ENCODE measurements around the gene SYCE3. TPM values are rescaled to one million over a fixed set of nuclear protein-coding genes. Genes with fewer than 3 reads are reported as not detected.
"Not testable (repeated sequence)": the region's sequence is repeated elsewhere in the genome, so short reads cannot be mapped to it uniquely, and the experiment has no call there.

SYCE3 gene
- total RNA-seq, 2 experiments from 2014 or later: not detected

DNA sequence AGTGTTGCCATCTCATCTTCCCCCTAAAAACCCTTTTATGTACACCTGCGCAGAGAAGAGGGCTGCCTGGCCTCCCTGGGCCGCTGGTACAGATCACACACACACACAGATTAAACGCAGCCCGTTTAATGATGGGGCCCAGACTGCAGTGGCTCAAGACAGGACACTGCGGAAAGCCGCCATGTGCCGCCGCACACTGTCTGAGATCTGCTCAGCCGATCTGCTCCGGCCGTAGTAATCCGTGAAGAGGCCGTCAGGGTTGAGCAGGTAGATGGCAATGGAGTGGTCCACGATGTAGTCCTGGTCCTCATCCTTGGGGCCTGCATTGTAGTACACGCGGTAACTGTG lies 39.3 kb downstream of the SYCE3 start:
- ATAC-seq (no peak), DNase-seq (no peak)
- Mint-ChIP-seq H3K9me3 (ENCODE audit: insufficient read depth) (no peaks in the 10 kb centered on the region), H3K27me3 (ENCODE audit: low read depth) (no peaks in the 10 kb centered on the region), H3K27ac (peak overlapping the region; percentile 68), H3K36me3 (ENCODE audit: low read depth) (peaks cover 46% of the 10 kb centered on the region), H3K4me1 (ENCODE audit: low read depth) (peaks cover 36% of the 10 kb centered on the region), H3K4me3 (peak overlapping the region; percentile 97)
- CTCF ChIA-PET: interaction anchor here (3.1 to 6.2 kb wide), 3 partner anchors 15 to 97 kb away, joined by 40 to 77 read pairs (median 55); partner anchors contain the start of genes LMF2, NCAPH2 and SYCE3
- POLR2A ChIA-PET: interaction anchor here (1.5 to 3.3 kb wide), 3 partner anchors 15 to 51 kb away, joined by 3 to 82 read pairs (median 6); partner anchors contain the start of genes LMF2 and NCAPH2

DNA sequence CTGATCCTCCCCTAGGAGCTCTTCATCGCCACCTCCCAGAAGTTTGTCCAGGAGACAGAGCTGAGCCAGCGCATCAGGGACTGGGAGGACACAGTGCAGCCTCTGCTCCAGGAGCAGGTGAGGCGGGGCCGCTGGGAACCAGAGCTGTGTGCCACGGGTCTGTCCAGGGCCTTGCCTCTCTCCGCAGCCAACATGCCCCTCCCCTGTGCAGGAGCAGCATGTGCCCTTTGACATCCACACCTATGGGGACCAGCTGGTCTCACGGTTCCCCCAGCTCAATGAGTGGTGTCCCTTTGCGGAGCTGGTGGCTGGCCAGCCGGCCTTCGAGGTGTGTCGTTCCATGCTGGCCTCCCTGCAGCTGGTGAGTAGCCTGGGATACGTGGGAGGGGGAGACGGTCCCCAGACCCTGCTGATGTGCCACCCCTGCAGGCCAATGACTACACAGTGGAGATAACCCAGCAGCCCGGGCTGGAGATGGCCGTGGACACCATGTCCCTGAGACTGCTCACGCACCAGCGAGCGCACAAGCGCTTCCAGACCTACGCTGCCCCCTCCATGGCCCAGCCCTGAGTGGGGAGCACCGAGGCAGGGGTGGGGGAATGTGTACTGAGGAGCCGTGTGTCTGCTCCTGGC lies 39.8 kb downstream of the SYCE3 start:
- Mint-ChIP-seq H3K4me1 (ENCODE audit: low read depth) (peaks cover 30% of the 10 kb centered on the region), H3K27ac (peak overlapping the region; percentile 68), H3K27me3 (ENCODE audit: low read depth) (no peaks in the 10 kb centered on the region), H3K4me3 (peak overlapping the region; percentile 36), H3K9me3 (ENCODE audit: insufficient read depth) (no peaks in the 10 kb centered on the region), H3K36me3 (ENCODE audit: low read depth) (peaks cover 45% of the 10 kb centered on the region)
- POLR2A ChIA-PET: interaction anchor here (0.7 to 1.7 kb wide), 5 partner anchors 13 to 98 kb away, joined by 3 to 14 read pairs (median 4); partner anchors contain the start of genes LMF2 and NCAPH2
- ATAC-seq: no peak
- DNase-seq: no peak
- CTCF ChIA-PET: interaction anchor here (1.3 to 6.2 kb wide), 2 partner anchors 14 to 40 kb away, joined by 4 to 55 read pairs; partner anchors contain the start of genes LMF2, NCAPH2 and SYCE3

DNA sequence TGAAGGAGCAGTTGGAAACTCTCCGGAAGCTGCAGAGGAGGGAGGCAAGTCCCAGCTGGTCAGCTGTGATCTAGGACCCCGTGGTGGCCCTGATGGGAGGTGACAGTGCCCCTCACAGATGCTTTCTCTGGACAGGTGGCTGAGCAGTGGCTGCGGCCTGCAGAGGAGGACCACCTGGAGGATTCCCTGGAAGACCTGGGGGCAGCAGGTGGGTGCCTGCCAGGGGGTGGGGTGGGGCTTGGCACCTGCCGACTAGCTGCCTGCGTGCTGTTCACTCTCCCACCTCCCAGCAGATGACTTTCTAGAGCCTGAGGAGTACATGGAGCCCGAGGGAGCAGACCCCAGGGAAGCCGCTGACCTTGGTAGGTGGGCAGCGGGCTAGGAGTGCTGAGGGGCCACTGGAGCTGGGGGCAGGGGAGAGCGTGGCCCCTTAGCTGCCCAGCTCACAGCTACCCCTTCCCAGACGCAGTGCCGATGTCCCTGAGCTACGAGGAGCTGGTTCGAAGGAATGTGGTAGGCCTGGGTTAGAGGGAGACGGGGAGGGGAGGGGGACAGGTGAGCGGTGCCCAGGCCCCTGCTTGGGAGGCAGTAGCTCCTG lies 40.4 kb downstream of the SYCE3 start:
- ATAC-seq (no peak), DNase-seq (no peak)
- CTCF ChIA-PET: interaction anchor here (1.3 kb wide), 1 partner anchor 41 kb away, joined by 4 read pairs; the partner anchor contains the start of gene SYCE3
- H3K27me3 Mint-ChIP-seq (ENCODE audit: low read depth): no peaks in the 10 kb centered on the region
- H3K4me1 Mint-ChIP-seq (ENCODE audit: low read depth): peaks cover 24% of the 10 kb centered on the region
- no peak overlapping the region for H3K27ac Mint-ChIP-seq
- no peaks in the 10 kb centered on the region for H3K9me3 Mint-ChIP-seq (ENCODE audit: insufficient read depth)
- peaks cover 43% of the 10 kb centered on the region for H3K36me3 Mint-ChIP-seq (ENCODE audit: low read depth)
- no peak overlapping the region for H3K4me3 Mint-ChIP-seq
- POLR2A ChIA-PET: interaction anchor here (0.7 to 1.7 kb wide), 5 partner anchors 12 to 99 kb away, joined by 3 to 14 read pairs (median 4); partner anchors contain the start of genes LMF2 and NCAPH2

DNA sequence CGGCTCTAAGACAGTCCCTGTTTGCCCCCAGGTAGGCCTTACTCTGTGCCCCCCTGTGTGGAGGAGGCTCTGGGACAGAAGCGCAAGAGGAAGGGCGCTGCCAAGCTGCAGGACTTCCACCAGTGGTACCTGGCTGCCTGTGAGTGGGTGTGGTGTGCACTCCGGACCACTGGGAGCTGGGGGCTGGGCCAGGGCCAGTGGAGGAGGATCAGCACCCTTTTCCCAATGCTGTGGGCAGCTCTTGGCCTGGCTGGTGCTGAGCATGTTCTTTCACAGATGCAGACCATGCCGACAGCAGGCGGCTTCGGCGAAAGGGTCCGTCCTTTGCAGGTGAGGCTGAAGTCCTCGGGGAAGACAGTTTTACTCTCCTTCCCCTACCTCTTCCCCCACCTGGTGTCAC lies 41.0 kb downstream of the SYCE3 start:
- Mint-ChIP-seq H3K9me3 (ENCODE audit: insufficient read depth) (no peaks in the 10 kb centered on the region), H3K27ac (no peak overlapping the region), H3K4me3 (no peak overlapping the region), H3K4me1 (ENCODE audit: low read depth) (peaks cover 18% of the 10 kb centered on the region), H3K27me3 (ENCODE audit: low read depth) (no peaks in the 10 kb centered on the region), H3K36me3 (ENCODE audit: low read depth) (peaks cover 40% of the 10 kb centered on the region)
- ChIA-PET CTCF (interaction anchor here (1.3 kb wide), 1 partner anchor 41 kb away, joined by 4 read pairs; the partner anchor contains the start of gene SYCE3), POLR2A (interaction anchor here (1.6 to 1.7 kb wide), 2 partner anchors 12 to 13 kb away, joined by 4 to 14 read pairs; partner anchors contain the start of genes LMF2 and NCAPH2)
- DNase-seq (no peak), ATAC-seq (no peak)

DNA sequence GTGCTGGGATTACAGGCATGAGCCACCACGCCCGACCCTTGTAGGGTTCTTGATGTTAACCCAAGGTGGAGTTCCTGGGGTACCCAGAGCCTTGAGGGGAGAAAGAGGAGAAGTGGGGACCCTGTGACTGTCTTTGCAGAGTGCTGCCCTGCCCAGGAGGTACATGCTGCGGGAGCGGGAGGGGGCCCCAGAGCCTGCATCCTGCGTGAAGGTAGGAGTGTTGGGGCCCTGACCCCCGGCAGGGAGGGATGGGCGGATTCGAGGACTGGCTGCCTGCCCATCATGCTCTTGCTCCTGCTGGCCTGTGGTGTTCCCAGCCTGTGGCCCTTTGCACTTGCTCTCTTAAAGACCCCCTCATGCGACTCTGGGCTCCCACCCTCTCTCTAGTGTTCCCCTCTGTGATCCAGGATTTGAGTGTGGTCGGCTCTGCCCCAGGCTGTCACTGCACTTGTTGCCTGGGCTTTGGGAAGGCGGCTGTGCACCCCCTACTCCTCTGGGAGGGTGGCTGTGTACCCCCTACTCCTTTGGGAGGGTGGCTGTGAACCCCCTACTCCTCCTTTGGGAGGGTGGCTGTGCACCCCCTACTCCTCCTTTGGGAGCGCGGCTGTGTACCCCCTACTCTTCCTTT lies 41.8 kb downstream of the SYCE3 start:
- no peak for DNase-seq
- no peaks in the 10 kb centered on the region for H3K27me3 Mint-ChIP-seq (ENCODE audit: low read depth)
- CTCF ChIA-PET: no interaction called here
- POLR2A ChIA-PET: no interaction called here
- ATAC-seq: no peak
- H3K4me3 Mint-ChIP-seq: no peak overlapping the region
- no peaks in the 10 kb centered on the region for H3K9me3 Mint-ChIP-seq (ENCODE audit: insufficient read depth)
- H3K4me1 Mint-ChIP-seq (ENCODE audit: low read depth): peaks cover 18% of the 10 kb centered on the region
- H3K36me3 Mint-ChIP-seq (ENCODE audit: low read depth): peaks cover 47% of the 10 kb centered on the region
- H3K27ac Mint-ChIP-seq: no peak overlapping the region

DNA sequence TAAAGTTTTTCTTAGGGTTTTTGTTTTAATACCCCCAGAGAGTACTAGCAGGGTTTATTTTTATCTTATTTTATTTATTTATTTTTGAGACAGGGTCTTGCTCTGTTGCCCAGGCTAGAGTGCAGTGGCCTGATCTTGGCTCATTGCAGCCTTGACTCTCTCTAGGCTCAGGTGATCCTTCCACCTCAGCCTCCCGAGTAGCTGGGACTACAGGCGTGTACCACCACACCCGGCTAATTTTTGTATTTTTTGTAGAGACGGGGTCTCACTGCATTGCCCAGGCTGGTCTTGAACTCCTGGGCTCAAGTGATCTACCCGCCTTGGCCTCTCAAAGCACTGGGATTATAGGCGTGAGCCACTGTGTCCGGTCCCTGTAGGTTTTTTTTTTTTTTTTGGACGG lies 42.5 kb downstream of the SYCE3 start:
- DNase-seq, CTCF ChIA-PET: not testable (repeated sequence)
- POLR2A ChIA-PET: interaction anchor here (0.6 kb wide), 1 partner anchor 12 kb away, joined by 3 read pairs; the partner anchor contains the start of genes LMF2 and NCAPH2

DNA sequence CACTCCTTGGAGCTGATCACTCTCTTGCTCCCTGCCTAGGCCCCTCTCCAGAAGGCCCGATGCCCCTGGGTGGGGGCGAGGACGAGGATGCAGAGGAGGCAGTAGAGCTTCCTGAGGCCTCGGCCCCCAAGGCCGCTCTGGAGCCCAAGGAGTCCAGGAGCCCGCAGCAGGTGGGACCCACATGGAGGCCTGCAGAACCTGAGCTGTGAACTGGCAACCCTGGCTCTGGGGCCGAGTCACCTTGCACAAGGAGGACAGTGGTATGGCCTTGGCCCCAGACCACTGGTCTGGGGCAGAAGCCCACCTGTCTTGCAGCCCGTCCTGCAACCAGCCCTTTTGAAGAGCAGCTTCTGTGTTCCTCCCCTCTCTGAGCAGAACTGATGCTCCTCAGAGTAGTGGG lies 43.6 kb downstream of the SYCE3 start:
- ATAC-seq (no peak), DNase-seq (no peak)
- Mint-ChIP-seq H3K36me3 (ENCODE audit: low read depth) (peaks cover 51% of the 10 kb centered on the region), H3K4me1 (ENCODE audit: low read depth) (peaks cover 20% of the 10 kb centered on the region), H3K4me3 (no peak overlapping the region), H3K27ac (no peak overlapping the region), H3K9me3 (ENCODE audit: insufficient read depth) (no peaks in the 10 kb centered on the region), H3K27me3 (ENCODE audit: low read depth) (no peaks in the 10 kb centered on the region)
- ChIA-PET CTCF (interaction anchor here (1.1 kb wide), 1 partner anchor 44 kb away, joined by 3 read pairs; no protein-coding TSS in a partner anchor), POLR2A (interaction anchor here (0.7 kb wide), 1 partner anchor 11 kb away, joined by 3 read pairs; the partner anchor contains the start of genes LMF2 and NCAPH2)

More for the DNA sequence above, 42.5 kb downstream of the SYCE3 start:
- Mint-ChIP-seq H3K4me1 (ENCODE audit: low read depth) (peaks cover 22% of the 10 kb centered on the region), H3K36me3 (ENCODE audit: low read depth) (peaks cover 50% of the 10 kb centered on the region)
- H3K27ac Mint-ChIP-seq; H3K4me3 Mint-ChIP-seq; H3K9me3 Mint-ChIP-seq (ENCODE audit: insufficient read depth); ATAC-seq; H3K27me3 Mint-ChIP-seq (ENCODE audit: low read depth): not testable (repeated sequence)

DNA sequence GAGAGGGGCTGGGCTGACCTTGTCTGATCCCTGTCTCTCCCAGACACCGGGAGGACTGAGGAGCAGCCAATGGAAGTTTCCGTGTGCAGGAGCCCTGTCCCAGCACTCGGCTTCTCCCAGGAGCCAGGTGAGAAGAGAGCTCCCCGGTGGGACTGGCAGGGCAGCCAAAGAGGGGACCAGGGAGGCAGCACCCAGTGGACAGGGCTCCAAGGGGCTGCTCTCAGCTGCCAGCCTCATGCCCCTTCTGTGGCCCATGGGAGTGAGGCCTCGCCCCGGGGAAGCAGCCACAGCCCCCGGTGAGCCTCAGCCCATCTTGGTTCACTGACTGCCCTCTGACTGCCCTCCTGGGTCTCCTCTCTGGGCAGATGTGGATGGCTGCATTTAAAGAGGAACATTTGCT lies 44.1 kb downstream of the SYCE3 start:
- Mint-ChIP-seq H3K27ac (no peak overlapping the region), H3K4me1 (ENCODE audit: low read depth) (peaks cover 20% of the 10 kb centered on the region), H3K9me3 (ENCODE audit: insufficient read depth) (no peaks in the 10 kb centered on the region), H3K27me3 (ENCODE audit: low read depth) (no peaks in the 10 kb centered on the region), H3K36me3 (ENCODE audit: low read depth) (peaks cover 50% of the 10 kb centered on the region), H3K4me3 (no peak overlapping the region)
- DNase-seq: no peak
- no peak for ATAC-seq
- ChIA-PET CTCF (interaction anchor here (1.1 kb wide), 1 partner anchor 45 kb away, joined by 3 read pairs; no protein-coding TSS in a partner anchor), POLR2A (interaction anchor here (0.7 to 1.1 kb wide), 2 partner anchors 10 to 11 kb away, joined by 3 to 5 read pairs; partner anchors contain the start of genes LMF2 and NCAPH2)

DNA sequence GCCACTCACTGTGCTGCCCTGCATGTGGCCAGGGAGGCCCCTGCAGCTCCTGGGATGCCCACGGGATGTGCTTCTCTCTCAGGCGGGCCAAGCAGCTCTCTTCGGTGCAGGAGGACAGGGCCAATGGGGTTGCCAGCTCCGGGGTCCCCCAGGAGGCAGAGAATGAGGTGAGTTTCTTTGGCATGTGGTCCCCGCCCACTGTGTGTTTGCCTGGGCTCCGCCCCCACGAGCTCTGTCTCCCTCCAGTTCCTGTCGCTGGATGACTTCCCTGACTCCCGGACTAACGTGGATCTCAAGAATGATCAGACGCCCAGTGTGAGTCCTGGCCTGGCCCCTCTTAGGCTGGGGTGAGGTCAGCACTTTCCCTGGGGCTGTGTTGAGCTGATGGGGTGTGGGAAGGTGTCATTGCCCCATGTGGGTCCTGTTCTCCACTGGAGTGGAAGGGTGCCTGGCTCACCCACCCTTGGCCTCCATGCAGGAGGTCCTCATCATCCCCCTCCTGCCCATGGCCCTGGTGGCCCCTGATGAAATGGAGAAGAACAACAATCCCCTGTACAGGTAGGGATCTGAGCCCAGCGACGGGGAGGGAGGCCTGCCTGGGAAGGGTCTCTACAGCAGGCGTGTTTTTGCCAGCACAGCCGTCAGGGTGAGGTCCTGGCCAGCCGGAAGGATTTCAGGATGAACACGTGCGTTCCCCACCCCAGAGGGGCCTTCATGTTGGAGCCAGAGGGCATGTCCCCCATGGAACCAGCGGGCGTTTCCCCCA lies 45.0 kb downstream of the SYCE3 start:
- no peak for DNase-seq
- Mint-ChIP-seq H3K9me3 (ENCODE audit: insufficient read depth) (no peaks in the 10 kb centered on the region), H3K27ac (no peak overlapping the region), H3K27me3 (ENCODE audit: low read depth) (no peaks in the 10 kb centered on the region), H3K4me1 (ENCODE audit: low read depth) (peaks cover 15% of the 10 kb centered on the region), H3K36me3 (ENCODE audit: low read depth) (peaks cover 45% of the 10 kb centered on the region), H3K4me3 (no peak overlapping the region)
- CTCF ChIA-PET: interaction anchor here (1.2 to 1.5 kb wide), 2 partner anchors 9 to 45 kb away, joined by 3 read pairs; partner anchors contain the start of gene SYCE3
- POLR2A ChIA-PET: interaction anchor here (0.6 to 1.3 kb wide), 4 partner anchors 8 to 10 kb away, joined by 4 to 5 read pairs (median 4); partner anchors contain the start of genes LMF2 and NCAPH2
- ATAC-seq: no peak

DNA sequence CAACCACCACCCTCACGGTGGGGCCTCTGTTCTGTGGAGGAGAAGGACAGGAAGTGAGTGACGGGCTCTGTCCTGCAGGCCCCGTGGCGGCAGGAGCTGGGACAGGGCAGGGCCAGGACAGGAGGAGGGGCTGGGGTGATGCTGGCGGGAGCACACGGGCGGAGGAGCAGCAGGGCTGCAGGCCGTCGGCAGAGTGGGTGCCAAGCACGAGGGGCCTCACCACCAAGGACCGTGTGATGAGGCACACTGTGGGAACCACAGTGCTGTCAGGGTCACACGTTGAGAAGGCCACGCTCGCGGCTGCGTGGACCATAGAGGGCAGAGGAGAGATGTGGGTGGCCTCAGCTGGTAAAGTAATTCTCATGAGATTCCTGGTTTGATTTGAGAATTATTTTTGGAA lies 45.8 kb downstream of the SYCE3 start:
- H3K27ac Mint-ChIP-seq: no peak overlapping the region
- CTCF ChIA-PET: interaction anchor here (1.2 to 1.5 kb wide), 2 partner anchors 8 to 46 kb away, joined by 3 read pairs; partner anchors contain the start of gene SYCE3
- DNase-seq: no peak
- no peak overlapping the region for H3K4me3 Mint-ChIP-seq
- no peaks in the 10 kb centered on the region for H3K27me3 Mint-ChIP-seq (ENCODE audit: low read depth)
- peaks cover 23% of the 10 kb centered on the region for H3K4me1 Mint-ChIP-seq (ENCODE audit: low read depth)
- H3K36me3 Mint-ChIP-seq (ENCODE audit: low read depth): peaks cover 52% of the 10 kb centered on the region
- no peak for ATAC-seq
- POLR2A ChIA-PET: interaction anchor here (1.3 to 3.3 kb wide), 2 partner anchors 8 to 9 kb away, joined by 4 to 26 read pairs; partner anchors contain the start of gene SCO2
- H3K9me3 Mint-ChIP-seq (ENCODE audit: insufficient read depth): no peaks in the 10 kb centered on the region

DNA sequence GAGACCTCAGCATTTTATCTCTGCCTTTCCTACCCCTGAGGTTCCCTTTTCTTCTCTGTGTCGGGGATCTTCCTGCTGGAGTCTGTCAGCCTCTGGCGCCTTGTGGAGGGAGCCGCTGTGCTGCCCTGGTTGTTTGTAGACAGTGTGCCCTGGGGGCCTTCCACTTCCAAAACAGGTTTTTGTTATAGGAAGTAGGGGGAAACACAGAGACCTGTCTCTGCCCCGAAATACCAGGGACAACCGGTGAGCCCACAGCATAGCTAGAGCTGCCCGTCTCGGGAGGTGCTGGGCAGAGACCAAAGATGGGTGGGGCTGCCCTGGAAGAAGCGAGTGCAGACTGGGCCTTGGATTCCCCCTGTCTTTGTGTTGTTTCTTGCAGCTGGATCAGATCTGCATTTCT lies 46.7 kb downstream of the SYCE3 start:
- Mint-ChIP-seq H3K27ac (no peak overlapping the region), H3K4me1 (ENCODE audit: low read depth) (peaks cover 23% of the 10 kb centered on the region), H3K9me3 (ENCODE audit: insufficient read depth) (no peaks in the 10 kb centered on the region), H3K4me3 (no peak overlapping the region), H3K27me3 (ENCODE audit: low read depth) (no peaks in the 10 kb centered on the region), H3K36me3 (ENCODE audit: low read depth) (peaks cover 52% of the 10 kb centered on the region)
- DNase-seq (no peak), ATAC-seq (no peak)
- CTCF ChIA-PET: interaction anchor here (1.4 kb wide), 1 partner anchor 10 kb away, joined by 6 read pairs; the partner anchor contains the start of gene SCO2
- POLR2A ChIA-PET: interaction anchor here (3.3 kb wide), 1 partner anchor 9 kb away, joined by 26 read pairs; the partner anchor contains the start of gene SCO2

Data from activated CD8-positive, alpha-beta T cell treated with anti-CD3 and anti-CD28 coated beads, Interleukin-2, amount 10 ng/mL, durations not matched to agents 7 days and 5 days (primary cell).